Transverse colon (tissue), 4 donors: ENCODE results near the gene SDHB. TPM values are rescaled to one million over a fixed set of nuclear protein-coding genes. Genes with fewer than 3 reads are reported as not detected.

Source experiments
- DNase-seq: peaks from one replicate; pipeline ENCODE4 v3.0.0-alpha.2; 2019
- H3K27ac ChIP-seq, 4 donors: fragments of 200-600 bp; sonication (generic); 2 replicates each; pipeline ENCODE4 v1.5.1; 2016 to 2018; ENCODE audit warnings: inconsistent platforms in 4 of 4
- H3K27me3 ChIP-seq: fragments of 200-600 bp; sonication (generic); 2 replicates; pipeline ENCODE4 v1.5.1; 2017; ENCODE audit warnings: inconsistent platforms
- H3K36me3 ChIP-seq, 4 donors: fragments of 200-600 bp; sonication (generic); 2 replicates each; pipeline ENCODE4 v1.5.1; 2017 to 2019; ENCODE audit warnings: inconsistent platforms in 4 of 4
- H3K4me1 ChIP-seq, 4 donors: fragments of 200-600 bp; sonication (generic); 2 replicates each; pipeline ENCODE4 v1.5.1; 2017 to 2020; ENCODE audit warnings: inconsistent platforms in 4 of 4
- H3K4me3 ChIP-seq, 4 donors: fragments of 200-600 bp; sonication (generic); 1 replicate in 1 of 4; 2 replicates in 3 of 4; pipeline versions ENCODE4 v1.5.1 to v1.6.1; 2017 to 2019; ENCODE audit warnings: inconsistent platforms in 4 of 4
- H3K9me3 ChIP-seq, 2 donors: fragments of 200-600 bp; sonication (generic); 2 replicates each; pipeline ENCODE4 v1.5.1; 2017 to 2019; ENCODE audit warnings: inconsistent platforms in 2 of 2
- CTCF ChIP-seq, 5 experiments: fragments of 200-600 bp in 3 of 5; fragments of 450-650 bp in 2 of 5; sonication (generic) in 3 of 5; IDR thresholded peaks; 1 replicate in 2 of 5; 2 replicates in 3 of 5; pipeline ENCODE4 v1.5.1; 2016 to 2017; ENCODE audit warnings: antibody characterized with exemption in 5 of 5, inconsistent platforms in 3 of 5, mild to moderate bottlenecking in 2 of 5, moderate library complexity in 1 of 5
- EP300 ChIP-seq: sonication (generic); formaldehyde crosslinking; IDR thresholded peaks from one replicate; pipeline ENCODE4 v1.6.1; 2017; ENCODE audit warnings: antibody characterized with exemption, low read depth
- POLR2A ChIP-seq: fragments of 450-650 bp; IDR thresholded peaks from one replicate; pipeline ENCODE4 v1.6.1; 2016; ENCODE audit warnings: antibody characterized with exemption, mild to moderate bottlenecking, moderate library complexity
- POLR2AphosphoS5 ChIP-seq, 3 donors: sonication (generic); formaldehyde crosslinking; IDR thresholded peaks; one replicate each; pipeline ENCODE4 v1.6.1; 2016; ENCODE audit warnings: antibody characterized with exemption in 3 of 3
- WGBS, 2 donors: methylation state at CpG; one replicate each; pipeline ENCODE4 v1.1.5; 2018; ENCODE audit warnings: low coverage in 1 of 2; 5-methylcytosine and 5-hydroxymethylcytosine counted together
- in situ Hi-C, 4 donors: fragments of 200-750 bp; cut with MboI; loops; one replicate each; pipeline versions ENCODE4 v1.15.0 to v1.15.1; 2017; ENCODE audit warnings: low sequenced_read_pairs in 3 of 4, low pct_ligation_motif_present in 1 of 4, low pct_unique_long_range_greater_than_20kb in 1 of 4
- intact Hi-C: fragments of 100-400 bp; cut with DNase I; formaldehyde crosslinking; loops from one replicate; pipeline ENCODE4 v1.15.1; 2023; ENCODE audit warnings: low total_unique reads
- total RNA-seq, 4 donors: library from RNA; depleted of rRNA; stranded (reverse); fragments of >200 nt; gene quantifications; one replicate each; pipeline ENCODE4 v1.1.0, GENCODE V29; 2016

The SDHB gene
- total RNA-seq, 4 donors from 2014 or later = 98.7 to 266 (median 153) TPM

DNA sequence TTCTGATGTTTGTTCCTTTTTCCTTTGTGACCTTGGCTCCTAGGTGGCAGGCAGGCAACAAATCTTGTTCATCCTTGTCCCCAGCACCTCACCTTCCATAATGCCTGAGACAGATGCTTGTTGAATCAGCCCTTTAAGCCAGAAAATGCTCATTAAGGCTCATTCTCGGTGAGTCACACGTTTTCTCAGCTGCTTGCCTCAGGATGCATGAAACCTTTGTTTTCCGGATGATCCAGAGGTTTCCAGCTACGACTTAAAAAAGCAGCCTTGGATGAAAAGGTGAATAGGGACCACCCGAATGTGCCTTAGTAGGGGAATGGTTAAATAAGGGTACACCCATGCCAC, 37.5 kb downstream of the SDHB start:
- Histone ChIP-seq H3K4me1 (peaks cover 0 to 7% (median 4%) of the 10 kb centered on the region in 4 donors), H3K36me3 (peaks cover 0 to 27% (median 12%) of the 10 kb centered on the region in 4 donors), H3K27ac (no peak overlapping the region), H3K9me3 (no peaks in the 10 kb centered on the region), H3K27me3 (no peaks in the 10 kb centered on the region), H3K4me3 (no peak overlapping the region)
- 72 to 80% methylated on average over 1 to 5 of the region's 5 CpGs for WGBS, 2 donors
- in situ Hi-C loops = no loop called here
- intact Hi-C loops = no loop called here
- TF ChIP-seq CTCF (IDR thresholded peaks at IDR 0.05) (no peak), POLR2AphosphoS5 (IDR thresholded peaks at IDR 0.05) (no peak), POLR2A (no peak), EP300 (no peak)
- no peak for DNase-seq

GRCh38 chr1:17014671-17015567, 38.9 kb downstream of the SDHB start:
- TF ChIP-seq EP300 (no peak), POLR2A (no peak), POLR2AphosphoS5 (IDR thresholded peaks at IDR 0.05) (no peak)
- no peaks in the 10 kb centered on the region for H3K27me3 ChIP-seq
- no peaks in the 10 kb centered on the region for H3K9me3 ChIP-seq
- 86 to 90% methylated on average over 2 to 10 of the region's 10 CpGs for WGBS, 2 donors
- H3K27ac ChIP-seq = no peak overlapping the region
- intact Hi-C loops (no loop called here), in situ Hi-C loops (no loop called here)
- no peak for DNase-seq
- H3K4me1 ChIP-seq = peaks cover 10 to 20% (median 18%) of the 10 kb centered on the region in 4 donors
- H3K4me3 ChIP-seq = no peak overlapping the region
- H3K36me3 ChIP-seq = peaks cover 0 to 16% (median 6%) of the 10 kb centered on the region in 4 donors

GRCh38 chr1:17013491-17014320, 40.1 kb downstream of the SDHB start:
- Histone ChIP-seq H3K4me1 (peaks cover 13 to 26% (median 23%) of the 10 kb centered on the region in 4 donors), H3K9me3 (no peaks in the 10 kb centered on the region), H3K27ac (no peak overlapping the region), H3K36me3 (peaks cover 0 to 4% (median 0%) of the 10 kb centered on the region in 4 donors), H3K4me3 (no peak overlapping the region), H3K27me3 (no peaks in the 10 kb centered on the region)
- peak; percentile 37 for DNase-seq
- intact Hi-C loops = no loop called here
- TF ChIP-seq POLR2A (no peak), CTCF (IDR thresholded peaks at IDR 0.05) (no peak), POLR2AphosphoS5 (IDR thresholded peaks at IDR 0.05) (no peak), EP300 (no peak)
- 61 to 78% methylated on average over 8 to 13 of the region's 13 CpGs for WGBS, 2 donors
- in situ Hi-C loops = no loop called here

DNA sequence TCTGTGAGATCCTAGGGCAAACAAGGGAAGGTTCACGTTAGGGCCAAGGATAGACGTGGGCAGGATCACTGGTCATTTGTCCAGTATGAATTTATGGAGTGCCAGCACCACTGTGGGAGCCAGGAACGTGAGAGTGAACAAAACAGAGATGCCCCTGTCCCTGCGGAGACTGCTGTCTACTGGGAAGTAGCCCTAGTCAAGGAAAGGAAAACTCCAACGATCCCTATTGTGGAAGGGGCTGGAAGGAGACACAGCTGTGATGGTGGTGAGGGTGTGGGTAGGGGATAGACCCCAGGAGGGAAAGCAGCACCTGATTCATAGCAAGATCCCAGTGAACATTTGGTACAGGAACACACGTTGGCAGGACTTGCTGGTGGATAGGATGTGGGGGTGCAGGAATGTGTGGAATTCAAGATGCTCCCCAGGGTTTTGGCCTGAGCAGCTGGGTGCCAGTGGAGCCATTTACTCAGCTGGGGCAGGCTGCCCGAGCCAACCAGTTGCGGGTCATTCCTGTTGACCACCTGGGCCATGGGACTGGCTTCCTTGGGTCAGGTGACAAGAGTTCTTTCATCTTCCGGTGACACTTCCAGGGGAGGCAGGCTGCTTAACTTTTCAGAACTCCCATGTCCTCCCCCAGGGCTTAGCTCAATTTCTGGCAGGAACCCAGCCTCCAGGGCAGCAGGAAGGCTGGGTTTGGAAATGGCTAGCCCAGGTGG, 40.9 kb downstream of the SDHB start:
- no peaks in the 10 kb centered on the region for H3K36me3 ChIP-seq
- H3K27ac ChIP-seq = no peak overlapping the region
- in situ Hi-C loops (no loop called here), intact Hi-C loops (no loop called here)
- no peak for DNase-seq
- 71 to 80% methylated on average over 5 to 9 of the region's 9 CpGs for WGBS, 2 donors
- no peak for TF ChIP-seq POLR2AphosphoS5 (IDR thresholded peaks at IDR 0.05)
- no peak for TF ChIP-seq POLR2A
- no peak for TF ChIP-seq EP300
- TF ChIP-seq CTCF (IDR thresholded peaks at IDR 0.05) = no peak
- H3K4me1 ChIP-seq = peaks cover 13 to 26% (median 23%) of the 10 kb centered on the region in 4 donors
- H3K27me3 ChIP-seq = no peaks in the 10 kb centered on the region
- H3K4me3 ChIP-seq = no peak overlapping the region
- H3K9me3 ChIP-seq = no peaks in the 10 kb centered on the region
